HepG2 (cell line): ENCODE results near the gene MTHFD1L. TPM values are rescaled to one million over a fixed set of nuclear protein-coding genes. Genes with fewer than 3 reads are reported as not detected.

Source experiments
- BORCS8-MEF2B ChIP-seq: sonication (generic); formaldehyde crosslinking; IDR thresholded peaks from 2 replicates; pipeline ENCODE4 v1.8.0; 2022; ENCODE audit warnings: mild to moderate bottlenecking, missing genetic modification reagents
- CENPBD1 ChIP-seq: sonication (generic); formaldehyde crosslinking; IDR thresholded peaks from 2 replicates; pipeline ENCODE4 v1.8.0; 2022; ENCODE audit warnings: missing genetic modification reagents, low read depth, mild to moderate bottlenecking, borderline replicate concordance
- CHD2 ChIP-seq: IDR thresholded peaks from 2 replicates; pipeline ENCODE4 v1.6.1; 2011; ENCODE audit warnings: low read depth, low read length, improper control_type of control experiment
- FOXA1 ChIP-seq, 2 experiments: fragments of 450-650 bp in 1 of 2; sonication (generic) in 1 of 2; formaldehyde crosslinking in 1 of 2; IDR thresholded peaks; 2 replicates each; pipeline versions ENCODE4 v1.4.0 to v1.6.1; 2016 to 2020; ENCODE audit warnings: missing genetic modification reagents in 1 of 2
- HOXA7 ChIP-seq: sonication (generic); formaldehyde crosslinking; IDR thresholded peaks from 2 replicates; pipeline ENCODE4 v1.8.1; 2022; ENCODE audit warnings: mild to moderate bottlenecking, missing genetic modification reagents, moderate library complexity
- MYPOP ChIP-seq: sonication (generic); formaldehyde crosslinking; IDR thresholded peaks from 2 replicates; pipeline ENCODE4 v1.8.1; 2023; ENCODE audit warnings: mild to moderate bottlenecking, moderate library complexity, missing genetic modification reagents
- PHF20 ChIP-seq: sonication (generic); formaldehyde crosslinking; IDR thresholded peaks from 2 replicates; pipeline ENCODE4 v1.5.0; 2020; ENCODE audit warnings: mild to moderate bottlenecking, missing genetic modification reagents
- PITX1 ChIP-seq: sonication (generic); formaldehyde crosslinking; IDR thresholded peaks from 2 replicates; pipeline ENCODE4 v1.5.1; 2020; ENCODE audit warnings: mild to moderate bottlenecking, missing genetic modification reagents
- PLRG1 ChIP-seq: fragments of 450-650 bp; conservative IDR thresholded peaks from 2 replicates; pipeline ENCODE4 v1.6.1; 2016
- SKIL ChIP-seq: sonication (generic); formaldehyde crosslinking; IDR thresholded peaks from 2 replicates; pipeline ENCODE4 v1.8.0; 2022; ENCODE audit warnings: missing genetic modification reagents, mild to moderate bottlenecking, moderate library complexity, borderline replicate concordance
- SRY ChIP-seq: sonication (generic); formaldehyde crosslinking; IDR thresholded peaks from 2 replicates; pipeline ENCODE4 v1.8.0; 2022; ENCODE audit warnings: mild to moderate bottlenecking, missing genetic modification reagents
- SYNCRIP ChIP-seq: fragments of 200-400 bp; formaldehyde crosslinking; IDR thresholded peaks from 2 replicates; pipeline ENCODE4 v1.6.1; 2018; ENCODE audit warnings: mild to moderate bottlenecking, low read depth, low read length; ENCODE audit not compliant: insufficient read depth
- ZNF530 ChIP-seq: sonication (generic); formaldehyde crosslinking; IDR thresholded peaks from 2 replicates; pipeline ENCODE4 v1.5.0; 2020; ENCODE audit warnings: low read depth, mild to moderate bottlenecking, missing genetic modification reagents
- ZNF556 ChIP-seq: sonication (generic); formaldehyde crosslinking; IDR thresholded peaks from 2 replicates; pipeline ENCODE4 v1.4.0; 2020; ENCODE audit warnings: mild to moderate bottlenecking, missing genetic modification reagents, borderline replicate concordance
- ZNF747 ChIP-seq: sonication (generic); formaldehyde crosslinking; IDR thresholded peaks from 2 replicates; pipeline ENCODE4 v1.8.1; 2023; ENCODE audit warnings: missing genetic modification reagents, mild to moderate bottlenecking, borderline replicate concordance
- ZNF768 ChIP-seq: sonication (generic); formaldehyde crosslinking; IDR thresholded peaks from 2 replicates; pipeline ENCODE4 v1.4.0; 2020; ENCODE audit warnings: missing genetic modification reagents
- ZNF792 ChIP-seq: IDR thresholded peaks from 2 replicates; pipeline ENCODE4 v1.6.1; 2016
- polyA plus RNA-seq, 8 experiments: library from polyadenylated mRNA; depleted of rRNA in 3 of 8; stranded (reverse) in 7 of 8; unstranded in 1 of 8; fragments of >200 nt; fragmentation: Illumina TruSeq in 4 of 8; extraction: Trizol in 4 of 8; gene quantifications; 2 replicates each; pipeline versions ENCODE4 v1.2.1 to v1.2.3, GENCODE V29; 2011 to 2016; ENCODE audit warnings: low read depth in 4 of 8, missing spikeins in 1 of 8, mixed read lengths in 1 of 8; ENCODE audit not compliant: insufficient read depth in 1 of 8
- total RNA-seq, 5 experiments: library from RNA; depleted of rRNA; stranded (reverse); fragments of >200 nt; fragmentation: Illumina TruSeq; extraction: Trizol; gene quantifications; 2 replicates each; pipeline ENCODE4 v1.2.3, GENCODE V29; 2016; ENCODE audit warnings: low read depth in 1 of 5
- TF ChIP-seq, protein P1 (sequence below): IDR thresholded peaks from 2 replicates; pipeline ENCODE4 v1.6.1; 2016; ENCODE audit warnings: low read depth, control low read depth
- TF ChIP-seq, protein P2 (sequence below): sonication (generic); formaldehyde crosslinking; IDR thresholded peaks from 2 replicates; pipeline ENCODE4 v1.5.0; 2020; ENCODE audit warnings: mild to moderate bottlenecking, low read depth, missing genetic modification reagents, borderline replicate concordance
- TF ChIP-seq, protein P3 (sequence below): sonication (generic); formaldehyde crosslinking; IDR thresholded peaks from 2 replicates; pipeline ENCODE4 v1.5.1; 2020; ENCODE audit warnings: mild to moderate bottlenecking, missing genetic modification reagents, borderline replicate concordance
- TF ChIP-seq, protein P4 (sequence below): IDR thresholded peaks from 2 replicates; pipeline ENCODE4 v1.6.1; 2018; ENCODE audit warnings: missing genetic modification reagents, mild to moderate bottlenecking, missing compliant biosample characterization

MTHFD1L gene
- total and polyA plus RNA-seq, 2 of the 13 experiments (the other 11 are each of a cell fraction or from before 2014, with no cell fraction given): 24.0 to 39.6 TPM

- TF ChIP-seq SKIL (no peak), ZNF747 (no peak), CHD2 (no peak), CENPBD1 (CRISPR knock-in tag) (no peak), PHF20 (no peak), ZNF768 (CRISPR knock-in tag) (no peak), MYPOP (CRISPR knock-in tag) (0 out of 2 replicates have a peak, but pooled peaks have one; percentile 49), PITX1 (peak; percentile 56), ZNF792 (CRISPR knock-in tag) (no peak; the same call in 1 of the 2 replicates), FOXA1 (IDR thresholded peaks at IDR 0.05) (peak; percentile 75), FOXA1 (CRISPR knock-in tag; IDR thresholded peaks at IDR 0.05) (peak; percentile 96), SRY (CRISPR knock-in tag) (0 out of 2 replicates have a peak, but pooled peaks have one; percentile 41), SYNCRIP (no peak), HOXA7 (CRISPR knock-in tag) (no peak), ZNF530 (no peak), PLRG1 (no peak), ZNF556 (no peak), BORCS8-MEF2B (CRISPR knock-in tag) (no peak)
- TF ChIP-seq, protein P1, sequence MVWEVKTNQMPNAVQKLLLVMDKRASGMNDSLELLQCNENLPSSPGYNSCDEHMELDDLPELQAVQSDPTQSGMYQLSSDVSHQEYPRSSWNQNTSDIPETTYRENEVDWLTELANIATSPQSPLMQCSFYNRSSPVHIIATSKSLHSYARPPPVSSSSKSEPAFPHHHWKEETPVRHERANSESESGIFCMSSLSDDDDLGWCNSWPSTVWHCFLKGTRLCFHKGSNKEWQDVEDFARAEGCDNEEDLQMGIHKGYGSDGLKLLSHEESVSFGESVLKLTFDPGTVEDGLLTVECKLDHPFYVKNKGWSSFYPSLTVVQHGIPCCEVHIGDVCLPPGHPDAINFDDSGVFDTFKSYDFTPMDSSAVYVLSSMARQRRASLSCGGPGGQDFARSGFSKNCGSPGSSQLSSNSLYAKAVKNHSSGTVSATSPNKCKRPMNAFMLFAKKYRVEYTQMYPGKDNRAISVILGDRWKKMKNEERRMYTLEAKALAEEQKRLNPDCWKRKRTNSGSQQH: no peak
- TF ChIP-seq, protein P2, sequence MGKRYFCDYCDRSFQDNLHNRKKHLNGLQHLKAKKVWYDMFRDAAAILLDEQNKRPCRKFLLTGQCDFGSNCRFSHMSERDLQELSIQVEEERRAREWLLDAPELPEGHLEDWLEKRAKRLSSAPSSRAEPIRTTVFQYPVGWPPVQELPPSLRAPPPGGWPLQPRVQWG: no peak
- TF ChIP-seq, protein P3, sequence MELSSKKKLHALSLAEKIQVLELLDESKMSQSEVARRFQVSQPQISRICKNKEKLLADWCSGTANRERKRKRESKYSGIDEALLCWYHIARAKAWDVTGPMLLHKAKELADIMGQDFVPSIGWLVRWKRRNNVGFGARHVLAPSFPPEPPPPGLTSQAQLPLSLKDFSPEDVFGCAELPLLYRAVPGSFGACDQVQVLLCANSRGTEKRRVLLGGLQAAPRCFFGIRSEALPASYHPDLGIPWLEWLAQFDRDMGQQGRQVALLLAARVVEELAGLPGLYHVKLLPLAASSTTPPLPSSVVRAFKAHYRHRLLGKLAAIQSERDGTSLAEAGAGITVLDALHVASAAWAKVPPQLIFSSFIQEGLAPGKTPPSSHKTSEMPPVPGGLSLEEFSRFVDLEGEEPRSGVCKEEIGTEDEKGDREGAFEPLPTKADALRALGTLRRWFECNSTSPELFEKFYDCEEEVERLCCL (CRISPR knock-in tag): no peak
- TF ChIP-seq, protein P4, sequence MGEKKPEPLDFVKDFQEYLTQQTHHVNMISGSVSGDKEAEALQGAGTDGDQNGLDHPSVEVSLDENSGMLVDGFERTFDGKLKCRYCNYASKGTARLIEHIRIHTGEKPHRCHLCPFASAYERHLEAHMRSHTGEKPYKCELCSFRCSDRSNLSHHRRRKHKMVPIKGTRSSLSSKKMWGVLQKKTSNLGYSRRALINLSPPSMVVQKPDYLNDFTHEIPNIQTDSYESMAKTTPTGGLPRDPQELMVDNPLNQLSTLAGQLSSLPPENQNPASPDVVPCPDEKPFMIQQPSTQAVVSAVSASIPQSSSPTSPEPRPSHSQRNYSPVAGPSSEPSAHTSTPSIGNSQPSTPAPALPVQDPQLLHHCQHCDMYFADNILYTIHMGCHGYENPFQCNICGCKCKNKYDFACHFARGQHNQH (CRISPR knock-in tag): no peak
These were observed 13.1 kb downstream of the MTHFD1L start (continued) for GRCh38 chr6:150878347-150879213.
